ENCODE results near the gene HSD17B11. TPM values are rescaled to one million over a fixed set of nuclear protein-coding genes. Genes with fewer than 3 reads are reported as not detected.
"Not testable (repeated sequence)": the region's sequence is repeated elsewhere in the genome, so short reads cannot be mapped to it uniquely, and the experiment has no call there.

The HSD17B11 gene
- total RNA-seq, 1 donor, result 63.8 TPM

DNA sequence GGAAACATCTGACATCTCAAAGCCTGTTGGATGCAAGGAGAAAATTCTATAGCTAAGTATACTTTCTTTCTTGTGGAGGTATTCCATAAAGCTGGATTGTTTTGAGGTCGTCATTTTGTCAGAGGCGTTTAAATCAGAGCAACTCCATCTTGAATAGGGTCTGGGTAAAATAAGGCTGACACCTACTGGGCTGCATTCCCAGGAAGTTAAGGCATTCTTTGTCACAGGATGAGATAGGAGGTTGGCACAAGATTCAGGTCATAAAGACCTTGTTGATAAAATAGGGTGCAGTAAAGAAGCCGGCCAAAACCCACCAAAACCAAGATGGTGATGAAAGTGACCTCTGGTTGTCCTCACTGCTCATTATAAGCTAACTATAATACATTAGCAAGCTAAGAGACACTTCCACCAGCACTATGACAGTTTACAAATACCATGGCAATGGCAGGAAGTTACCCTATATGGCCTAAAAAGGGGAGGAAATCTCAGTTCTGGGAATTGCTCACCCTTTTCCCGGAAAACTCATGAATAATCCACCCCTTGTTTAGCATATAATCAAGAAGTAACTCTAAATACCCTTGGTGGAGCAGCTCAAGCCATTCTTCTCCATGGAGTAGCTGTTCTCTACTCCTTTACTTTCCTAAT is 80.2 kb downstream of the HSD17B11 start:
- DNase-seq (ENCODE audit: low read depth in 2 of 3, low spot score in 2 of 3), result no peak

DNA sequence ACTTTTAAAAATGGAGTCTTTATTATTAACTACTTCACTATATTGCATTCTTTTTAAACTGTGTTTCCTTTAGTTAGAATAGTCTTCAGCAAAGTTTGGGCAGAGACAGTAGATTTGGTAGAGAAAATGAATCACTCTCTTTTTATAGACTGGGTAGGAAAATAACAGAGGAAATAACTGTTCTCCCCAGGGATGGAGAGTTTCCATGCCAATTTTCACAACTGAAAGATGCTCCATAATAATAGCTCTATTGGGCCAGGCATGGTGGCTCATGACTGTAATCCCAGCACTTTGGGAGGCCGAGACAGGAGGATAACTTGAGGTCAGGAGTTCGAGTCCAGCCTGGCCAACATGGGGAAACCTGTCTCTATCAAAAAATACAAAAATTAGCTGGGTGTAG is 81.4 kb downstream of the HSD17B11 start:
- no peak for DNase-seq (ENCODE audit: low read depth in 2 of 3, low spot score in 2 of 3)

GRCh38 chr4:87306056-87306455 is 84.9 kb downstream of the HSD17B11 start:
- no peak for DNase-seq (ENCODE audit: low read depth in 2 of 3, low spot score in 2 of 3)

DNA sequence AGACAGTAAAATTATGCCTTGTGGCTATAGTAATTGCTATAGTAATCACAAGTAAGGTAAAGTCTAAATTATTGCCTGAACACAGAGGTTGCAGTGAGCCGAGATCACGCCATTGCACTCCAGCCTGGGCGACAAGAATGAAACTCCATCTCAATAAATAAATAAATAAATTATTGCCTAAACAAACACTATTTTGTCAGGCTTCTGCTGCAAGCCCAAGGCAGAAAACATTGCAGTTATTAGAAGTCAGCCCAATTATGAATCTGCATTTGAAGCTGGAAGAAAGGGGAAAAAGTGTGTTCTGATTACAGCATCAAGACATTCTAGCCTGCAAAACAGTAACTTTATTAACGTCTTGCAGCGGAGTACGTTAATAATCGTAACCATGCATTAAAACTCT is 85.4 kb downstream of the HSD17B11 start:
- DNase-seq (ENCODE audit: low read depth in 2 of 3, low spot score in 2 of 3), result no peak

DNA sequence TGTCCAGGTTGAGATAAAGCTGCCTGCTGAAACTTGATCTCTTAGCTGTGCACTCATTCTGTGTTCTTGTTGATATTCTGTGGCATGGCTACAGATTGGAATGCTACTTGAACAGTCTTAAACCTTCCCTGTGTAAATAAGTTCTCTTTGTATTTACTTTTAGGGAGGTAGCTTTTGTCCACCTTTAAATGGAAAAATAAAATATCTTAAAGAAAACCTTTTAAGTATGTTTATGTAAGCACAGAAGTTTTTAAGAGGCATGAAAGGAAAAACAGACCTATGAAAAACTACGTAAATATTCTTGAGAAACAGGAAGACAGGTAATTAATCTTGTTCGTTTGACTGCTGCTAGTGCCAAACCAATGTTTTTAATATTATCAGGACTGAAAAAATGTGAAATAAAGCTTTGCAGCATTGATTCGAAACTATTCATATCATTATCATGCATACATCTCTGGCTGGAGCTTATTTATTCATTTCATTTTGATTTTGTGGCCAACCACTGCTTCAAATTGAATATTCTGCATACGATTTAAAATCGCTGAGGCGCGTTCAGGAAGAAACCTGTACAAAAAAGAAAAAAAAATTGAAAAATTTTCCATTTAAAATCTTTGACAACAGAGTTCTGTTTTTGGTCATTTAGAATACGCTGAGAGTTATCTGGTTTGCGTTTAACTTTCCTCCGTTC is 86.1 kb downstream of the HSD17B11 start:
- no peak for DNase-seq (ENCODE audit: low read depth in 2 of 3, low spot score in 2 of 3)

DNA sequence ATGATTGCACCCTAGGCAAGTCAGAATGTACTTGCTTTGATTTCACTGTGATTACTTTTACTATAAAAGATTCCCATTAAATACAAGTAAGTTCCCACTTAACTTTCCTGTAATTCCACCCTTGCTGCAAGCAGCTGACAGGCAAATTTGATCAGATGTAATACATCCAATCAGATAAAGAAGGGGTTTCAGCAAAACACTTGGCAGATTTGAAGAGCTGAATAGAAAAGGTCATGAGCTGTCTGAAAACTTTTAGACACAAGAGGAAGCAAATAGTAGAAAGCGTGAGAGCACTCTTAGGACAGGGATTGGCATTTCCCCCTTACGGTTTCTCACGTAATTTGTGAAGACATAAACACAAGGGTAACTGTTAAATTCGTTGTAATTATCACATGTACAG is 91.1 kb downstream of the HSD17B11 start:
- no peak for DNase-seq (ENCODE audit: low read depth in 2 of 3, low spot score in 2 of 3)

- DNase-seq (ENCODE audit: low read depth in 2 of 3, low spot score in 2 of 3), result no peak
Measured at GRCh38 chr4:87298362-87298761, 92.6 kb downstream of the HSD17B11 start.

- DNase-seq (ENCODE audit: low read depth in 2 of 3, low spot score in 2 of 3), result not testable (repeated sequence)
Measured at GRCh38 chr4:87294911-87295310, 96.1 kb downstream of the HSD17B11 start.

DNA sequence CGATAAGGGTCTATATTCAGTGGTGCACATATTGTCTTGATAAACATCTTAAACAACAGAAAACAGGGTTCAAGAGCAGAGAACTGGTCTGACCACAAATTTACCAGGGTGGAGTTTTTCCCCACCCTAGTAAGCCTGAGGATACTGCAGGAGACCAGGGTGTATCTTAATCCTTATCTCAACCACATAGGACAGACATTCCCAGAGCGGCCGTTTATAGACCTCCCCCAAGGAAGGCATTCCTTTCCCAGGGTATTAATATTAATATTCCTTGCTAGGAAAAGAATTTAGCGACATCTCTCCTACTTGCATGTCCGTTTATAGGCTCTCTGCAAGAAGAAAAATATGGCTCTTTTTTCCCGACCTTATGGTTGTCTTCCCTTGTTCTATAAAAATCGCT is 97.1 kb downstream of the HSD17B11 start:
- DNase-seq (ENCODE audit: low read depth in 2 of 3, low spot score in 2 of 3), result not testable (repeated sequence)

GRCh38 chr4:87286970-87287369 is 104.0 kb downstream of the HSD17B11 start:
- no peak for DNase-seq (ENCODE audit: low read depth in 2 of 3, low spot score in 2 of 3)

Small RNA genes within 50 kb of the gene (small RNA-seq; reads per million reads assigned to genes)
- gene MIR5705, result not detected
- gene RN7SL681P, result not detected

Other genes with a start within 250 kb of the HSD17B11 start
- 5.4 TPM for gene KLHL8, start 170.6 kb downstream of the HSD17B11 start, total RNA-seq
- 0.27 TPM for gene HSD17B13, start 68.3 kb downstream of the HSD17B11 start, total RNA-seq
- gene NUDT9, start 31.4 kb upstream of the HSD17B11 start, total RNA-seq, result 7.3 TPM
- not detected for gene SPARCL1, start 138.2 kb upstream of the HSD17B11 start, total RNA-seq
- gene DSPP, start 217.3 kb upstream of the HSD17B11 start, total RNA-seq, result under 0.01 TPM

Measured in hematopoietic multipotent progenitor cell (in vitro differentiated cells).